HCT116 (cell line): ENCODE results near the gene OR5I1. TPM values are rescaled to one million over a fixed set of nuclear protein-coding genes. Genes with fewer than 3 reads are reported as not detected.
"Not testable (repeated sequence)": the region's sequence is repeated elsewhere in the genome, so short reads cannot be mapped to it uniquely, and the experiment has no call there.

Source experiments
- ATAC-seq: fragments of 200-7000 bp; cut with Tn5 transposase; 2 replicates; pipeline ENCODE4 v1.9.1; 2020; ENCODE audit warnings: mild to moderate bottlenecking, moderate library complexity
- BruUV-seq: library from RNA; stranded (reverse); fragments of 400-500 nt; replicated peaks from 2 replicates; lab custom pipeline; 2021; lab: Mats Ljungman, UMichigan
- CTCF ChIA-PET: fragments of 300-600 bp; sonication (Branson Sonifier 250); formaldehyde crosslinking; loops from one replicate; lab custom pipeline; 2021; ENCODE audit warnings: antibody characterized with exemption; lab: Charles Lee
- POLR2A ChIA-PET: fragments of 300-600, 350-600 bp; sonication (Branson Sonifier 250); formaldehyde crosslinking; loops from one replicate; lab custom pipeline; 2021; ENCODE audit warnings: antibody characterized with exemption; lab: Charles Lee
- RAD21 ChIA-PET, 2 experiments: fragments of 300-600 bp; sonication (Branson Sonifier 250); formaldehyde crosslinking; loops; one replicate each; lab custom pipeline; 2023; ENCODE audit warnings: low total read pairs in 2 of 2; ENCODE audit not compliant: uncharacterized antibody in 2 of 2, unreplicated experiment in 2 of 2, low non-redundant PET in 1 of 2; lab: Charles Lee
- DNase-seq: peaks from one replicate; pipeline ENCODE4 v3.0.0-alpha.2; 2010; ENCODE audit warnings: low read depth, low spot score
- H2AFZ ChIP-seq: fragments of 200-600 bp; shearing (Covaris generic), sonication (generic); 2 replicates; pipeline ENCODE4 v1.6.1; 2017; ENCODE audit warnings: low read depth, mixed run types, mixed read lengths, antibody characterized with exemption, low read length; ENCODE audit not compliant: poor library complexity, severe bottlenecking
- H3K27ac ChIP-seq: 2 replicates; pipeline ENCODE4 v1.5.1; 2012; ENCODE audit warnings: low read depth, low read length
- H3K27me3 ChIP-seq: fragments of 200-600 bp; sonication (generic); 2 replicates; pipeline ENCODE4 v1.6.1; 2016; ENCODE audit warnings: mixed run types, low read length, mixed read lengths; ENCODE audit not compliant: insufficient read depth
- H3K36me3 ChIP-seq, 2 experiments: fragments of 200-500 bp in 1 of 2; fragments of 200-600 bp in 1 of 2; sonication (Bioruptor generic) in 1 of 2; sonication (generic) in 1 of 2; 2 replicates each; pipeline versions ENCODE4 v1.5.1 to v1.6.1; 2014 to 2016; ENCODE audit warnings: low read length in 2 of 2, inconsistent platforms in 1 of 2, mixed read lengths in 1 of 2, mixed run types in 1 of 2; ENCODE audit not compliant: insufficient read depth in 2 of 2, control insufficient read depth in 1 of 2
- H3K4me1 ChIP-seq, 2 experiments: fragments of 200-600 bp in 1 of 2; sonication (generic) in 1 of 2; 2 replicates each; pipeline versions ENCODE4 v1.5.1 to v1.6.1; 2012 to 2017; ENCODE audit warnings: low read length in 2 of 2, inconsistent platforms in 1 of 2, mild to moderate bottlenecking in 1 of 2, mixed read lengths in 1 of 2, mixed run types in 1 of 2, moderate library complexity in 1 of 2; ENCODE audit not compliant: insufficient read depth in 2 of 2, control insufficient read depth in 1 of 2
- H3K4me2 ChIP-seq: fragments of 200-600 bp; sonication (generic); 2 replicates; pipeline ENCODE4 v1.6.1; 2017; ENCODE audit warnings: mixed run types, low read length, mixed read lengths
- H3K4me3 ChIP-seq, 2 experiments: fragments of 200-600 bp in 1 of 2; sonication (generic) in 1 of 2; replicated peaks in 1 of 2; 2 replicates each; pipeline ENCODE4 v1.5.1; 2011 to 2016; ENCODE audit warnings: low read length in 2 of 2, control low read depth in 1 of 2, low read depth in 1 of 2, mild to moderate bottlenecking in 1 of 2, mixed read lengths in 1 of 2, mixed run types in 1 of 2
- H3K79me2 ChIP-seq: fragments of 200-600 bp; sonication (generic); 2 replicates; pipeline ENCODE4 v1.6.1; 2017; ENCODE audit warnings: mild to moderate bottlenecking, mixed run types, low read length, moderate library complexity, mixed read lengths; ENCODE audit not compliant: insufficient read depth
- H3K9ac ChIP-seq: fragments of 200-600 bp; sonication (generic); 2 replicates; pipeline ENCODE4 v1.6.1; 2016; ENCODE audit warnings: low read length, mixed read lengths
- H3K9me2 ChIP-seq: fragments of 200-600 bp; sonication (generic), shearing (Covaris generic); 2 replicates; pipeline ENCODE4 v1.6.1; 2017; ENCODE audit warnings: mixed run types, mild to moderate bottlenecking, moderate library complexity; ENCODE audit not compliant: insufficient read depth
- H3K9me3 ChIP-seq, 2 experiments: fragments of 200-500 bp in 1 of 2; fragments of 200-600 bp in 1 of 2; sonication (Bioruptor generic) in 1 of 2; sonication (generic) in 1 of 2; 2 replicates each; pipeline ENCODE4 v1.6.1; 2014 to 2017; ENCODE audit warnings: low read length in 2 of 2, mixed read lengths in 2 of 2, inconsistent platforms in 1 of 2, low read depth in 1 of 2, mild to moderate bottlenecking in 1 of 2, mixed run types in 1 of 2, moderate library complexity in 1 of 2; ENCODE audit not compliant: control insufficient read depth in 1 of 2, insufficient read depth in 1 of 2
- H4K20me1 ChIP-seq: fragments of 200-600 bp; sonication (generic), shearing (Covaris generic); 2 replicates; pipeline ENCODE4 v1.6.1; 2017; ENCODE audit warnings: mixed run types, mild to moderate bottlenecking, moderate library complexity; ENCODE audit not compliant: insufficient read depth
- ATF3 ChIP-seq: IDR thresholded peaks from 2 replicates; pipeline ENCODE4 v1.6.1; 2012
- CBX3 ChIP-seq: IDR thresholded peaks from 2 replicates; pipeline ENCODE4 v1.6.1; 2012; ENCODE audit warnings: low read depth
- CEBPB ChIP-seq: IDR thresholded peaks from 2 replicates; pipeline ENCODE4 v1.6.1; 2012; ENCODE audit warnings: low read depth
- CTCF ChIP-seq, 3 experiments: fragments of 200-600 bp in 1 of 3; sonication (generic) in 1 of 3; IDR thresholded peaks in 2 of 3; conservative IDR thresholded peaks in 1 of 3; 2 replicates each; pipeline ENCODE4 v1.5.1; 2012 to 2017; ENCODE audit warnings: low read depth in 2 of 3, low read length in 2 of 3, antibody characterized with exemption in 1 of 3, borderline replicate concordance in 1 of 3, control low read depth in 1 of 3, mild to moderate bottlenecking in 1 of 3, mixed read lengths in 1 of 3, mixed run types in 1 of 3, moderate library complexity in 1 of 3; ENCODE audit not compliant: insufficient read depth in 1 of 3
- EGR1 ChIP-seq: IDR thresholded peaks from 2 replicates; pipeline ENCODE4 v1.6.1; 2012; ENCODE audit warnings: low read depth
- EZH2 ChIP-seq: fragments of 200-600 bp; sonication (generic); IDR thresholded peaks from 2 replicates; pipeline ENCODE4 v1.6.1; 2017; ENCODE audit warnings: antibody characterized with exemption, mixed run types
- MAX ChIP-seq: IDR thresholded peaks from 2 replicates; pipeline ENCODE4 v1.6.1; 2012
- SRF ChIP-seq: IDR thresholded peaks from 2 replicates; pipeline ENCODE4 v1.6.1; 2012; ENCODE audit warnings: low read depth
- YY1 ChIP-seq: IDR thresholded peaks from 2 replicates; pipeline ENCODE4 v1.6.1; 2011; ENCODE audit warnings: low read length, low read depth, moderate library complexity, mild to moderate bottlenecking; ENCODE audit not compliant: insufficient replicate concordance; ENCODE audit errors: extremely low read depth
- ZBTB33 ChIP-seq: IDR thresholded peaks from 2 replicates; pipeline ENCODE4 v1.6.1; 2011; ENCODE audit warnings: mild to moderate bottlenecking, low read length, moderate library complexity; ENCODE audit not compliant: insufficient replicate concordance; ENCODE audit errors: extremely low read depth
- ZFX ChIP-seq: fragments of 450-650 bp; IDR thresholded peaks from 2 replicates; pipeline ENCODE4 v1.6.1; 2017
- ZNF274 ChIP-seq: fragments of 200-500 bp; sonication (Bioruptor generic); IDR thresholded peaks from 2 replicates; pipeline ENCODE4 v1.6.1; 2014; ENCODE audit warnings: mild to moderate bottlenecking, low read depth, low read length, inconsistent platforms
- intact Hi-C: fragments of 100-400 bp; cut with micrococcal nuclease; formaldehyde crosslinking; loops from 2 replicates; pipeline ENCODE4 v1.10.0; 2022
- total RNA-seq: library from RNA; stranded (reverse); gene quantifications from one replicate; pipeline ENCODE4 v1.2.1, GENCODE V29; 2021; ENCODE audit not compliant: unreplicated experiment

The OR5I1 gene
- total RNA-seq, 1 experiment from 2014 or later = not detected

GRCh38 chr11:55895216-55895615, 41.0 kb downstream of the OR5I1 start:
- ChIA-PET RAD21 (no interaction called here), POLR2A (no interaction called here), CTCF (no interaction called here)
- H3K27ac ChIP-seq = no peak overlapping the region
- no peaks in the 10 kb centered on the region for H3K79me2 ChIP-seq
- H3K36me3 ChIP-seq = no peaks in the 10 kb centered on the region
- no peaks in the 10 kb centered on the region for H3K27me3 ChIP-seq
- DNase-seq (no peak), ATAC-seq (no peak)
- no peaks in the 10 kb centered on the region for H3K4me1 ChIP-seq
- intact Hi-C loops = no loop called here
- no TSS peak for BruUV-seq
- H4K20me1 ChIP-seq = no peaks in the 10 kb centered on the region
- H3K9me2 ChIP-seq = no peaks in the 10 kb centered on the region
- H3K9me3 ChIP-seq = peaks cover 4 to 11% of the 10 kb centered on the region in 2 experiments; a peak in 2 of 4 replicates
- no peak overlapping the region for H3K4me2 ChIP-seq
- H3K4me3 ChIP-seq = no peak overlapping the region
- TF ChIP-seq ZBTB33 (no peak), ZNF274 (no peak), CTCF (IDR thresholded peaks at IDR 0.05 in 2 of 3, conservative IDR thresholded peaks at IDR 0.05 in 1 of 3; ENCODE audit: borderline replicate concordance in 1 of 3, insufficient read depth in 1 of 3, low read depth in 2 of 3, low read length in 2 of 3) (no peak), SRF (no peak), ZFX (no peak), ATF3 (no peak), CEBPB (no peak), EZH2 (no peak), YY1 (no peak), MAX (no peak), CBX3 (no peak), EGR1 (no peak)
- H3K9ac ChIP-seq = no peak overlapping the region
- no peak overlapping the region for H2AFZ ChIP-seq

- H3K79me2 ChIP-seq, H3K4me3 ChIP-seq, H3K4me1 ChIP-seq, CTCF ChIA-PET, H3K27ac ChIP-seq, H3K9me2 ChIP-seq, H3K4me2 ChIP-seq, ATAC-seq, POLR2A ChIA-PET, H2AFZ ChIP-seq, H4K20me1 ChIP-seq, H3K27me3 ChIP-seq, BruUV-seq, RAD21 ChIA-PET, H3K9ac ChIP-seq, DNase-seq, H3K36me3 ChIP-seq, H3K9me3 ChIP-seq, intact Hi-C loops: not testable (repeated sequence)
These were observed 50.7 kb downstream of the OR5I1 start for GRCh38 chr11:55885481-55885880.
